HepG2 (cell line): Measurements from ENCODE around the gene GRM4.

ENCODE experiments used
- EZH2 ChIP-seq: conservative IDR thresholded peaks from 2 replicates; pipeline ENCODE4 v1.6.1; 2012; ENCODE audit warnings: mild to moderate bottlenecking, low read depth, low read length, moderate library complexity
- FOSL1 ChIP-seq: sonication (generic); formaldehyde crosslinking; IDR thresholded peaks from 2 replicates; pipeline ENCODE4 v1.9.0; 2021; ENCODE audit warnings: missing genetic modification reagents, borderline replicate concordance
- HOXA5 ChIP-seq: sonication (generic); formaldehyde crosslinking; IDR thresholded peaks from 2 replicates; pipeline ENCODE4 v1.4.0; 2020; ENCODE audit warnings: missing genetic modification reagents
- JUN ChIP-seq: sonication (generic); formaldehyde crosslinking; IDR thresholded peaks from 2 replicates; pipeline ENCODE4 v1.4.0; 2020; ENCODE audit warnings: mild to moderate bottlenecking, missing genetic modification reagents
- PHF8 ChIP-seq: sonication (generic); formaldehyde crosslinking; IDR thresholded peaks from 2 replicates; pipeline ENCODE4 v1.5.0; 2020; ENCODE audit warnings: missing genetic modification reagents
- POLR2A ChIP-seq, 2 experiments: IDR thresholded peaks; 2 replicates each; pipeline ENCODE4 v1.6.1; 2011; ENCODE audit warnings: low read depth in 2 of 2, low read length in 2 of 2, mild to moderate bottlenecking in 1 of 2, moderate library complexity in 1 of 2; ENCODE audit not compliant: insufficient read depth in 1 of 2
- ZNF790 ChIP-seq: sonication (generic); formaldehyde crosslinking; IDR thresholded peaks from 2 replicates; pipeline ENCODE4 v1.8.0; 2022; ENCODE audit warnings: missing genetic modification reagents, mild to moderate bottlenecking, borderline replicate concordance
- TF ChIP-seq, protein P1 (sequence below): sonication (generic); formaldehyde crosslinking; IDR thresholded peaks from 2 replicates; pipeline ENCODE4 v1.4.0; 2020; ENCODE audit warnings: missing genetic modification reagents
- TF ChIP-seq, protein P2 (sequence below): sonication (generic); formaldehyde crosslinking; IDR thresholded peaks from 2 replicates; pipeline ENCODE4 v1.8.0; 2022; ENCODE audit warnings: mild to moderate bottlenecking, missing genetic modification reagents
- TF ChIP-seq, protein P3 (sequence below), 2 experiments: IDR thresholded peaks; 2 replicates each; pipeline ENCODE4 v1.6.1; 2011 to 2012; ENCODE audit warnings: low read length in 2 of 2, borderline replicate concordance in 1 of 2, low read depth in 1 of 2, mild to moderate bottlenecking in 1 of 2, moderate library complexity in 1 of 2
- TF ChIP-seq, protein P4 (sequence below): sonication (generic); formaldehyde crosslinking; IDR thresholded peaks from 2 replicates; pipeline ENCODE4 v1.5.0; 2020; ENCODE audit warnings: mild to moderate bottlenecking, low read depth, missing genetic modification reagents, borderline replicate concordance
- TF ChIP-seq, protein P5 (sequence below): sonication (generic); formaldehyde crosslinking; IDR thresholded peaks from 2 replicates; pipeline ENCODE4 v1.5.0; 2020; ENCODE audit warnings: mild to moderate bottlenecking, missing genetic modification reagents, moderate library complexity

DNA sequence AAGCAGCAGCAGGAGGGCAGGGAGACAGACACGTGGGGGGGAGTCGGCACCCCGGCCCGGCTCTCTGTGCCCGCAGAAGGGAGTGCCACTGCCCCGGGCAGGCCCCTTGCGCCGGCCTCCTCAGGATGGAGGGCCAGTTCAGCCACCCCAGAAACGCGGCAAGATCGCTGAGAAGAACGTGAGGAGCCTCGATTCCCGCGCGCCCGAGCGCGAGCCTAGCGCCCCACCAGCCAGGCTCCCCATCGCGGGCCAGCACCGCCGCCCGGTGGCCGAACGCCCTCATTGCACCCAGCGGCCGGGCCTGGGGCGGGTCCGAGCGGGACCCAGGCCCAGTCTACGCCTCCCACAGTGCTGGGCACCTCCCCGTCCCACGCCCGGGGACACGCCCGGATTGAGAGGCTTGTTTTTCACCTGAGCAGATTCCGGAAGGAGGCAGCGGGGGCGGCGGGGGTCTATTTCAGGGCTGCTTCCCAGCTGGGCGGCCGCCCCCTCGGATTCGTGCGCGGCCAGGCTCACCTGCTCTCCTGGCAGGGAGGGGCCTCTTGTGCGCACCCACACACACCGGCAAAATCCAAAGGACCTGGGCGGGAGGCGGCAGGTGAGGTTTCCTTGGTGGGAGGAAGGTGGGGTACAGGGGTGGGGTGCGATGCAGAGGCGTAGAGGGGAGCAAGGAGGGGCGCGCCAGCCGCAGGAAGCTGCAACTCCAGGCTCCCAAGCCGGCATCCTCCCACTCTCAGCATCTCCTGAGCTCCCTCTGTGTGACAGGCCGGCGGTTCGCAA, 9.0 kb upstream of the GRM4 start:
- TF ChIP-seq, protein P1, sequence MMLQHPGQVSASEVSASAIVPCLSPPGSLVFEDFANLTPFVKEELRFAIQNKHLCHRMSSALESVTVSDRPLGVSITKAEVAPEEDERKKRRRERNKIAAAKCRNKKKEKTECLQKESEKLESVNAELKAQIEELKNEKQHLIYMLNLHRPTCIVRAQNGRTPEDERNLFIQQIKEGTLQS (CRISPR knock-in tag): no peak
- TF ChIP-seq EZH2: 0 out of 2 replicates have a peak, but pooled peaks have one; percentile 65
- no peak for TF ChIP-seq POLR2A (IDR thresholded peaks at IDR 0.05; ENCODE audit: insufficient read depth in 1 of 2, low read depth in 2 of 2, low read length in 2 of 2)
- TF ChIP-seq, protein P2, sequence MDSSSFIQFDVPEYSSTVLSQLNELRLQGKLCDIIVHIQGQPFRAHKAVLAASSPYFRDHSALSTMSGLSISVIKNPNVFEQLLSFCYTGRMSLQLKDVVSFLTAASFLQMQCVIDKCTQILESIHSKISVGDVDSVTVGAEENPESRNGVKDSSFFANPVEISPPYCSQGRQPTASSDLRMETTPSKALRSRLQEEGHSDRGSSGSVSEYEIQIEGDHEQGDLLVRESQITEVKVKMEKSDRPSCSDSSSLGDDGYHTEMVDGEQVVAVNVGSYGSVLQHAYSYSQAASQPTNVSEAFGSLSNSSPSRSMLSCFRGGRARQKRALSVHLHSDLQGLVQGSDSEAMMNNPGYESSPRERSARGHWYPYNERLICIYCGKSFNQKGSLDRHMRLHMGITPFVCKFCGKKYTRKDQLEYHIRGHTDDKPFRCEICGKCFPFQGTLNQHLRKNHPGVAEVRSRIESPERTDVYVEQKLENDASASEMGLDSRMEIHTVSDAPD (CRISPR knock-in tag): peak; percentile 72; the same call in 1 of the 2 replicates
- 0 out of 2 replicates have a peak, but pooled peaks have one; percentile 16 for TF ChIP-seq FOSL1
- no peak for TF ChIP-seq JUN (CRISPR knock-in tag)
- TF ChIP-seq, protein P3, sequence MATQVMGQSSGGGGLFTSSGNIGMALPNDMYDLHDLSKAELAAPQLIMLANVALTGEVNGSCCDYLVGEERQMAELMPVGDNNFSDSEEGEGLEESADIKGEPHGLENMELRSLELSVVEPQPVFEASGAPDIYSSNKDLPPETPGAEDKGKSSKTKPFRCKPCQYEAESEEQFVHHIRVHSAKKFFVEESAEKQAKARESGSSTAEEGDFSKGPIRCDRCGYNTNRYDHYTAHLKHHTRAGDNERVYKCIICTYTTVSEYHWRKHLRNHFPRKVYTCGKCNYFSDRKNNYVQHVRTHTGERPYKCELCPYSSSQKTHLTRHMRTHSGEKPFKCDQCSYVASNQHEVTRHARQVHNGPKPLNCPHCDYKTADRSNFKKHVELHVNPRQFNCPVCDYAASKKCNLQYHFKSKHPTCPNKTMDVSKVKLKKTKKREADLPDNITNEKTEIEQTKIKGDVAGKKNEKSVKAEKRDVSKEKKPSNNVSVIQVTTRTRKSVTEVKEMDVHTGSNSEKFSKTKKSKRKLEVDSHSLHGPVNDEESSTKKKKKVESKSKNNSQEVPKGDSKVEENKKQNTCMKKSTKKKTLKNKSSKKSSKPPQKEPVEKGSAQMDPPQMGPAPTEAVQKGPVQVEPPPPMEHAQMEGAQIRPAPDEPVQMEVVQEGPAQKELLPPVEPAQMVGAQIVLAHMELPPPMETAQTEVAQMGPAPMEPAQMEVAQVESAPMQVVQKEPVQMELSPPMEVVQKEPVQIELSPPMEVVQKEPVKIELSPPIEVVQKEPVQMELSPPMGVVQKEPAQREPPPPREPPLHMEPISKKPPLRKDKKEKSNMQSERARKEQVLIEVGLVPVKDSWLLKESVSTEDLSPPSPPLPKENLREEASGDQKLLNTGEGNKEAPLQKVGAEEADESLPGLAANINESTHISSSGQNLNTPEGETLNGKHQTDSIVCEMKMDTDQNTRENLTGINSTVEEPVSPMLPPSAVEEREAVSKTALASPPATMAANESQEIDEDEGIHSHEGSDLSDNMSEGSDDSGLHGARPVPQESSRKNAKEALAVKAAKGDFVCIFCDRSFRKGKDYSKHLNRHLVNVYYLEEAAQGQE (IDR thresholded peaks at IDR 0.05; ENCODE audit: borderline replicate concordance in 1 of 2, low read depth in 1 of 2, low read length in 2 of 2): no peak
- TF ChIP-seq, protein P4, sequence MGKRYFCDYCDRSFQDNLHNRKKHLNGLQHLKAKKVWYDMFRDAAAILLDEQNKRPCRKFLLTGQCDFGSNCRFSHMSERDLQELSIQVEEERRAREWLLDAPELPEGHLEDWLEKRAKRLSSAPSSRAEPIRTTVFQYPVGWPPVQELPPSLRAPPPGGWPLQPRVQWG: no peak
- TF ChIP-seq ZNF790 (CRISPR knock-in tag): no peak
- TF ChIP-seq, protein P5, sequence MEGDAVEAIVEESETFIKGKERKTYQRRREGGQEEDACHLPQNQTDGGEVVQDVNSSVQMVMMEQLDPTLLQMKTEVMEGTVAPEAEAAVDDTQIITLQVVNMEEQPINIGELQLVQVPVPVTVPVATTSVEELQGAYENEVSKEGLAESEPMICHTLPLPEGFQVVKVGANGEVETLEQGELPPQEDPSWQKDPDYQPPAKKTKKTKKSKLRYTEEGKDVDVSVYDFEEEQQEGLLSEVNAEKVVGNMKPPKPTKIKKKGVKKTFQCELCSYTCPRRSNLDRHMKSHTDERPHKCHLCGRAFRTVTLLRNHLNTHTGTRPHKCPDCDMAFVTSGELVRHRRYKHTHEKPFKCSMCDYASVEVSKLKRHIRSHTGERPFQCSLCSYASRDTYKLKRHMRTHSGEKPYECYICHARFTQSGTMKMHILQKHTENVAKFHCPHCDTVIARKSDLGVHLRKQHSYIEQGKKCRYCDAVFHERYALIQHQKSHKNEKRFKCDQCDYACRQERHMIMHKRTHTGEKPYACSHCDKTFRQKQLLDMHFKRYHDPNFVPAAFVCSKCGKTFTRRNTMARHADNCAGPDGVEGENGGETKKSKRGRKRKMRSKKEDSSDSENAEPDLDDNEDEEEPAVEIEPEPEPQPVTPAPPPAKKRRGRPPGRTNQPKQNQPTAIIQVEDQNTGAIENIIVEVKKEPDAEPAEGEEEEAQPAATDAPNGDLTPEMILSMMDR (CRISPR knock-in tag): peak; percentile 92
- no peak for TF ChIP-seq PHF8
- 0 out of 2 replicates have a peak, but pooled peaks have one; percentile 30 for TF ChIP-seq HOXA5 (CRISPR knock-in tag)
